HG02884 (cell line): Measurements from ENCODE around the gene SLC9A1.

ENCODE experiments used
- ATAC-seq: cut with Tn5 transposase; IDR thresholded peaks from one replicate; pipeline ENCODE4 v1.9.1; 2021; ENCODE audit warnings: mild to moderate bottlenecking, moderate library complexity; ENCODE audit not compliant: unreplicated experiment

The SLC9A1 gene

DNA sequence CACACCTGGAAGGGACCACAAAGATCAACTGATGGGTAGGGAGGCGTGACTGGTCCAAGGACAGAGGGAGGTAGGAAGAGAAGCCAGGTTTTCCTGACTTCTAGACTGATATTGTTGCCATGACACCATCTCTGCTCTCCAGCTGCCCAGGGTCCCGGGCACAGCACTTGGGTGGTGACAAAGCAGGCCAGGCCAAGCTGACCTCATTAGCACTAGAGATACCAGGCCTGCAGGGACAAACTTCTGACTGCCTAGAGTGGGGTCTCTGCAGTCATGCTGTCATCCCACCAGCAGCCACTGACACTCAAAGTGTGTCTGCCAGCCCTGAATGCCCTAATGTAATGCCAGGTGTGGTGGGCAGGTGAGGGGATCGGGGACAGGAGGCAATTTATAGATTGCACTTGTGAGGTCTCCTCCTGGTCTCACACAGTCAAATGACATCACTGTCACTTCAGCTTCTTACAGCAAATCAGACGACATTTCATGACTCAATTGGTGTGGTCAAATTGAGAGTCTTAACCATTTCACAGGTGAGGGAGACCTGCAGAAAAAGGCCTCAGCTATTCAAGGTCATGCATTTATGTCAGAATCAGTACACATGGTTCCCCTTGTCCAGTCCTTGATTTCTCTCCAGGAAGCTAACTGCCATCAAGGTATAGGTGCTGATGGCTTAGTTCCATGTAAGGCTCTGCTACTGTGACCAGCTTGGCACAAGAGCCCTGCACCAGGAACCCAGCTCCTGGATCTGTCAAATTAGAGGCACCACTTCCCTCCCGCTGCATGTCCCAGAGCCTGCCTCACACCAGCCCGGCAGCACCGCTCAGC is 2.7 kb downstream of the SLC9A1 start:
- ATAC-seq: no peak

DNA sequence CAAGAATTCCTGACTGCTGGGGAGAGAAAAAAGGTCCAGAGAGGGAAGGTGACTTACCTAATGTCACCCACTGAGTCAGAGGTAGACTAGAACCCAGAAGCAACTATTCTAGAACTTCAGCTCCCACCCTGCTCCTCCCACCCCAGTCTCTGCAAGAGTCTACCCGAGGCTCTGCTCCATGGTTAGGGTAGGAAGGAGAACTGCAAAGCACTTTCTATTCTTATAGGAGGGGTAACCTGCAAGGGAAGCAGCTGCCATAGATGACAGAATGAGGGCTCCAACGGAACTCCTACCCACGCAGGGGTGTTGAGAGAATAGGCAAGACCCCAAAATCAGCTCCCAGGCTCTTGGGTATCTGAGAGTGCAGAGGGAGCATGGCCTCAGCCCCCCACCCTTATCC is 4.3 kb downstream of the SLC9A1 start:
- no peak for ATAC-seq

DNA sequence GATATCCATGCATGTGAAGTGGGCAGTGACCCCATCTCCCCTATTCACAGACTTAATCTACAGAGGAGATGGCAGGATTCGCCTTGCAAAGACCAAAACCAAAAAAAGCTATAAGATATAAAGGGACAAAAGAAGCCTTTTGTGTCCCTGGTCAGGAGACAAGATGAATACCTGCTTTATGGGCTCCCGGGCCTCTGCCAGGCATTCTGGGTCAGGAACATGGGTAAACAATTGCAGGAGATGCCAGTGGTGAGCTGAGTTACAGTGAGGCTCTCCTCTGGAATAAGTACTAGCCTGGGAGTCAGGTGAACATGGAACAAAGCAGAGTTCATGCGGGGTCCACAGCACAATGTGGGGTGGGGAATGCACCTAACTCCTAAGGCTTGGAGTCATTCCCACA is 4.7 kb downstream of the SLC9A1 start:
- ATAC-seq: no peak

DNA sequence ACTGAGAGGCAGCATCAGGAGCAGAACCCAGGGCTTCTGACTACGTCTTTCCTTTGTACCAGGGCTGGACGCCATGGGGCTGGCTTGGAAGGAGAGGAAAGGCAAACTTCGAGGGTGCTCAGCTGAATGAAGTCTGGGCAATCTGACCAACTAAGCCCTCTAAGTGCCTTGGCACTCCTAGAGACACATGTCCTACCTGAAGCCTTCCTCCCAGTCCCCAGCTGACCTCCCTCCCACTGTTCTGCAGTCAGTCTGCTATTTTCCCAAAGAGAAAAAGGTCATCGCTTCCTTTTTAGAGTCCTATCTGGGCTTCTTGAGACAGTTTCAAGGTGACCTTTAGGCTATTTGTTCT is 5.2 kb downstream of the SLC9A1 start:
- ATAC-seq: no peak

DNA sequence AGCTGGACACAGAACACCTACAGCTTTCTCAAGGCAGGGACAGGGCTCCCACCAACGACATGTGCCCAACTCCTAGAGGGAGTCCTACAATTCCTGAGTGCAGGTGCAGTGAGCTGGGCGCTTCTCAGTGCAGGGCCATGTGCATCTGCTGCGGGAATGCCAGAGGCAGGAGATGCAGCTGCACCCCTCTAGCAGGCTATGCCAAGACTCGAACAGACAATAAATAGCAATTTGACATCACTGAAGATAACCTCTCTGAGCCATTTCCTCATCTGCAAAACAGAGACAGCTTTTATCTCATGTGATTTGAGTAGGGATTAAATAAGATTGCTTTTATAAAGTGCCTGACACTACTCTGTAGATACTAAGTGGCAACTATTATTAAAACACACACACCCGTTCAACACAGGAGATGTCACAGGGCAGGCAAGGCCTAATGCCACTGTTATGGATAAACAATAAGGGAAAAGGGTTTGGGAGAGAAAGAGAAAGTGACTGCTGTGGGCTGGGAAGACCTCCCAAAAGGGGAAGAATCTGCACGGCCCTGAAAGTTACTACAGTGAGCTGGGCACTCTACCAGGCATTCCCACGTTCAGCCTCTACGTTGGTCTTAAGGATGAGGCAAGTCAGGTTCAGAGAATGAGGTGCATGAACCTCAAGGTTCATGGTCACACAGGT is 5.7 kb downstream of the SLC9A1 start:
- no peak for ATAC-seq

DNA sequence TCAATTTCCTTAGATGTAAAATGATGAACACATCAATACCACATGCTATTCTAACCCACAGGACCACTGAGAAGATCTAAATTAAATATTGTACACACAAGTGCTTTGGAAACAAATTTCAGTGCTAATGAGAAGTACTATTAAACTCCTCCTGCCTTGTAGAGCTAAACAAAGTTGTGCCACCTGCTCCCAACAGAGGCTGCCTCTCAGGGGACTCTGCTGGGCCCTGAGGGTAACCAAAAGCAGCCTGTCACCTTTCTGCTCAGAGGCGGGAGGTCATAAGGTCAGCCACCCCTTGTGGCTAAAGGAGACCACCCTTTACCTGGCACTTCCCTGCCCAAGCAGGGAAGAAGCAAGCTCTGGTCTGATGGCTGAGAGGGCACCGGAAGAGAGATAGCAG is 6.3 kb downstream of the SLC9A1 start:
- ATAC-seq: no peak

DNA sequence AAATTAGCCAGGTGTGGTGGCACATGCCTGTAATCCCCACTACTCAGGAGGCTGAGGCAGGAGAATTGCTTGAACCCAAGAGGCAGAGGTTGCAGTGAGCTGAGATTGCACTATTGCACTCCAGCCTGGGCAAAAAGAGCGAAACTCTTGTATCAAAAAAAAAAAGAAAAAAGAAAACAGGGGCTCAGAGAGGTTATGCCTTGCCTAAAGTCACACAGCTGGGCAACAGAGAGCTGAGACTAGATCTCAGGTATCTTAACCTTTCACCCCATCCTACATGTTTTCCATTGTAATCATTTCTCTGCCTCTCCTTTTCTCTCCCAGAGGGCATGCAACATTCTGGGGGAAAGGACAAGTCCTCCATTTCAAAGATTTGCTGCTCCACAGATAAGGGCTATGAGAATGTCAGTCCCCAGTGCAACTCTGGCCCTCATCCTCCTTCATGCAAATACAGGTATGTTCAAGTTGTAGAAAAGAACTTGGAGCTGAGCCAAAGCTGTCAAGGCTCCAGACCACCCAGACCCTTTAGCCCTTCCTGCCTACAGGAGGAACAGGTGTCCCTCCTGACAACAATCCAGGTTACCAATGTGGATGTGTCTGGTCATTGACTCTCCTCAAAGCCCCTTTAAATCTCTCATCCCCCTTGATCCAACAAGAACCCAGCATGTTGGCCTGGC is 6.9 kb downstream of the SLC9A1 start:
- no peak for ATAC-seq

DNA sequence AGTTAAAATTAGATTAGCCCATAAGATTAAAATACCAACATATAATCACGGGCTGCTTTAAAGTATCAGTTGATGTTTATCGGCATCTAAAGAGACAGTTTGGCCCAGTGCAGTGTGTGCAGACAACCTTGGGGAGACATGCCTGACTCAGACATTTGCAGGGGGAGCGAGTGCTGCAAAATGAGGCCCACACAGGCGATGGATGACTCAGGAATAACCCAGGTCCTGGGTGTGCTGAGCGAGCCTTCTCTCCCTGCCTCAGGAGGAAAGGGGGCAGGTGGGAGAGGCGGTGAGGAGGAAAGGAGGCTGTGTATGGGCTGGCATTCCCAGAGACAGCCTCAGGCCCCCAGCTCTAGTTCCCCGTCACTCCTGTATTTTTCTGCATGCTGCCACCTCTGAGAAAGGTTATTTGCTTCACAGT is 9.0 kb downstream of the SLC9A1 start:
- no peak for ATAC-seq

DNA sequence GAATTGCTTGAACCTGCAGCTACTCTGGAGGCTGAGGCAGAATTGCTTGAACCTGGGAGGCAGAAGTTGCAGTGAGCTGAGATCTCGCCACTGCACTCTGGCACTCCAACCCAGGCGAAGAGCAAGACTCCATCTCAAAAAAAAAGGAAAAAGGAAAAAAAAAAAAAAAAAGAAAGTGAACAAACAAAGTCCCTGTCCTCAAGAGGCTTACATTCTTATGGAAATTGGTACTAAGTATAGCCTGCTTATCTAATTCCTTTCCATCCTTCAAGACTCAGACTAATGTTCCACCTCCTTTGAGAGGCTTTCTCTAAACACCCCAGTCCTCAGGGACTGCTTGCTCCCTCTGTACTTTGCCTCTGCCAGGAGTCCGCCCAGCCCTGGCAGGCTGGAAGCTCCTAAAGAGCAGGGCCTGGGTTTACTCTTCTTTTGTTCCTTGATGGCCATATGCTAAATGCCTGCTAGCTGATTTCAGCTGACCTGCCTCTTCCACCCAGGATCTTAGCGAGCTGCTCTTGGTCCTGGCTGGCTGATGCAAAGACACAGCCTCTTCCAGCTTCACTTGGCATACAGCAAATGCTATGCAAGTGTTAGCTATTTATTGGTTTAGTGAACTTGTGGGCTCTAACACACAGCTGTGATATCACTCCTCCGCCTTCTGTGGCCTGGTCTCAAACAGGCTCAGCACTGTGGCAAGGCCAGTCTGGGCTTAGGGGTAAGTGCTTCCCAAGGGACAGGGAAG is 9.8 kb downstream of the SLC9A1 start:
- ATAC-seq: no peak

DNA sequence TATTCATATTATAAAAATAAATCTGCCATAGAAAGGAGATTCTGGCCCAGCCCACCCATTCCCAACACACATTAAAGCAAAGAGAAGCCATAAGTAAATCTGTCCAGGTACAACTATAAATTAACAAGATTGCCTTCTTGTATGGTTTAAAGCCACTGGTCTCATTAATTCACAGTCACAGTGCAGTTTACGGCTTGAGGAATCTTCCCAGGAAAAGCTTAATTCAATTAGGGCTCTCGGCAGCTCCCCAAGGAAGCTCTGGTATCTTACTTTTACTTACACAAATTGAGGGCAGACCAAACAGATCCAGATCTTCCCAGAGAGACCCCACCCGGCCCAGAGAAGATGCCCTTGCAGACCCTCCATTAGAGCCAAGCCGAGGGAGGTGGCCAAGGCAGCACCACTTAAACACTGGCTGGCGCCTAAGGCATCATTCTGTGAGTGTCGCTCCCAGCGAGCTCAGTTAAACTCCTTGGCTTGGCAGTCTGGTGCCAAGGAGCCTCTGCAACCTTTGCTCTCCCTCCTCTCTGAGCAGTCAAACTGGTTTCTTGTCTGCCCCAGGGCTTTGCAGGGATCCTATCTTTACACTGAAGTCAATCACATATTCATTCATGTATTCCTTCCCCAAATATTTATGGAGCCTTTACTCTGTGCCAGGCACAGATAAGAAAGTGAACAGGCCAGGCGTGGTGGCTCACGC is 10.7 kb downstream of the SLC9A1 start:
- ATAC-seq: no peak

DNA sequence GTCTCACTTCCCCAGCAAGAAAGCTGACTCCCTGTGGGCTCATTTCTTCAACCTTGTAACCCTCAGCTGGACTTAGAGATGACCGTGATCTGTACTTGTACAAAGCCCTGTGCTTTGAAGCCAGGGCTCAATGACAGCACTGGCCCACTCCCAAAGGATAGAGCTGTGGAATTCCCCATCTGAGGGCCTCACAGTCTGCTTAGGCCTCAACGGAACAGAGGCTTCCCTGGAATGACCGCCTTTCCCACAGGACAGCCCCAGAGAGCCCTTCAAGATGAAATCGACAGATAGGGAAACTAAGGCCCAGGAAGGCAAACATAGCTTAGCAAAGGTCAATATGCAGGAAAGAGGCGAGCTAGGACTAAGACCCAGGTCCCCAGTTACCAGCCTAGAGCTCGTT is 11.5 kb downstream of the SLC9A1 start:
- no peak for ATAC-seq

DNA sequence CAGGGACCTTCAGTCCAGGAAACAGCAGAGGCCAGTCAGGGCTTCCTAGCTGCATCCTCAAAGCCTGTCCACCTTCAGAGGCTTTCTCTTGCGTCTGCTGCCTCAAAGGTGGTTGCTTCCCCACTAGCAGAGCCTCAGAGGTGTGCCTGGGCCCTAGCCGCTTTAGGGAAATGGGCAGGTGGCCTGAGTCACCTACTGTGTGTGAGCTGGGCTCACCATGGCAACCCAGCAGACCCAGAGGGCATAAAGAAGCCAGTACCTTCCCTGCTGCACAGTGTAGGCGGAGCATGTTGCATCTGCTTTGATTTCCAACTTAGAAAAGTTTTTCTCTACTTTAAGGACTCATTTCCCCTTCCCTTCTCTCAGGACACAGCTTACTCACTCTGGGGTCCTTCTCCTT is 12.5 kb downstream of the SLC9A1 start:
- ATAC-seq: no peak

DNA sequence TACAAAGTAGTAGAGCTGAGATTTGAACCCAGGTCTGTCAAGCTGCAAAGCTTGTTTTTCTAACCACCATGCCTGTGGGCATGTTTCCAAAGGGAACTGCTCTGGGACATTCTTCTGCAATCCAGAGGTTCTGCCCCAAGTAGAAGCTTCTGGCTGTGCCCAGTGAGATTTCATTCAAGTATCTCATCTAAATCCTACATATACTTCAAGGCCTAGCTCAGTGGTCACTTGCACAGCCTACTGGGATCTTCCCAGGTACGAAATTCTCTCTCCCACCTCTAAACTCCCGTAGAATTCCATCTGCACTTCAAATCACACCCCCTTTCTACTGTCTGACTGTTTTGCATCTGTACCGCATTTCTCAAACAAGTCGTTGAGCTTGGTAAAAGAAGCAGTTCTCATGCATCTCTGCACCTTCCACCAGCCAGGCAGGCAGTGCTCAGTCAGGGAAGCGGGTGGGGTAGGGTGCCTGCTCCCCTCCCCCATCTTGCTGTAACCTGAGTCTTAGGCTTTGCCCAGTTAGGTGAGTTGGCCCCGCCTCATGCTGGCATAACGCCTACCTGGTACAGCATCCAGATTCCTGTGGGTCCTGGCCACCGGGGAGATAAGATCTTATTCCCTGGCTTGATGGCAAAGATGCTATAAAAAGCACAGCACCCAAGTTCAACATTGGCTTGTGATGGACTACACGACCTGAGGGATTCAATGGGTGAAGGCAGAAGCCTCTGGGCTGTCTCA is 13.5 kb downstream of the SLC9A1 start:
- ATAC-seq: no peak

DNA sequence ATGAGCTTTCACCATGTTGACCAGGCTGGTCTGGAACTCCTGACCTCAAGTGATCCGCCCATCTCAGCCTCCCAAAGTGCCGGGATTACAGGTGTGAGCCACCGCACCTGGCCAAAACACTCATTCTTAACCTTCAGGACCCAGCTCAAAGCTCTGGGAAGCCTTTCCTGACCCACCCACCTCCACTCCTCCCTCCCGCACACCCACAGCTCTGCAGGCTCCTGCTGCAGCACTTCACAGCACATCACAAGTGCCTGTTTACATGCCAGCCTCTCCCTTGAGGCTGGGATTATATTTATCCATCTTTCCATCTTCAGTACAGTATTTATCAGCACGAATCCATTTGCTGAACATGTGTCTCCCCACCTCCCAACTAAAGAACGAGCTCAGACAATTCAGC is 14.9 kb downstream of the SLC9A1 start:
- no peak for ATAC-seq

DNA sequence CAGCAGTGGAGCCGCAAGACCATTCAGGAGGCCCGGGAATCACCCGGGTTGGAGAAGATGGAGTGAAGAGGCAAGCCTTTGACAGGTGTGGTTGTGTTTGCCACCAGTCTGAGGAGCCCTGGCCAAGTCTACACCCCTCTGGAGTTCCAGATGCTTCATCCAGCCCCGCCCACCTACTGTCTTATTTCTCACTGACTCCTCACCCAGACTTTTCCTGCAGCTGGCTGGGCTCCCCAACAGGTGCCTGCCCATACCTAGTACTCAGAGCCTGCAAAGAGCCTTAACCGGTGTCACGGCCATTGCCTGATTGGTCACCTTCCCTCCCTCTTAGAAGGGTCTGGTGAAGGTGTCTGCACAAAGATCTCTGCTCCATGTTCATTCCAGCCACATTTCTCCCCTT is 16.0 kb downstream of the SLC9A1 start:
- ATAC-seq: no peak

DNA sequence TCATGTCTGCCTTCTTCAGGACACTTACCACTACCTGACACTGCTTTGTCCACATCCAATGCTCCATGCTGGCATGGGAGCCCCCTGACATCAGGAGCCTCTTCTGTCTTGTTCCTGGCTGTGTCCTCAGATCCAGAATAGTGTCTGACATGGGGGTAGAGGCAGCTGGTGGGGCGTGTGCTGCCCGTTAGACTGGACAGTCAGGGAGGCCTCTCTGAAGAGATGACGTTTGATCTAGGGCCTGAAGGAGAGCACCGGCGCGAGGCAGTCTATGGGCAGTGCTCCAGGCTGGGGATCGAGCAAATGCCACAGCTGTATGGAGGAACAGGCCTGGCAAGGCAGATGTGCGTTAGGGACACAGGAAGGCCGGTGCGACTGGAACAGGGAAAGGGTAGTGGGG is 16.6 kb downstream of the SLC9A1 start:
- no peak for ATAC-seq

DNA sequence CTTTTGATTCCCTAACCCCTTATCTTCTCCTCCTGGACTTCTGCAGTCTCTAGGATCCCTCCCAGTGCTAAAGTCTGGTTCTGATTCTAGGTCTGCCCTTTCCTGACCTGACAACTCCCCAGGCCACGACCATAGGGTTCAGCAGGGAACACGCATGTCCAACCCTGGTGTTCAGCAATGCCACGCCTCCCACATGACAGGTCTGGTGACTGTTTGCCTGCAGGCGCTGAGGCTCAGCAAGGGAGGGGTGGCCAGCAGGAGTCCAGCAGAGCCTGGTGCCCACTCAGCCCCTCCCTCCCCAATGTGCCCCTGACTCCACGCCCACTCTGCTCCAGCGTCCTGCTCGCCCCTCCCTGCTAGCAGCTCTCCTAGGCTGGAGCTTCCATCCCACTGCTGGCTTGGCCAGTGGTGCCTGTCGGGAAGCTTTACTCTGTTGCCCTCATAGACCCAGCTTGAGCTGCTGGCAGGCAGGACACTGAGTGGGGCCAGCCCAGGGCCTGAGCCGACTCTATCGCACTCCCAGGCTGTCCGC is 17.3 kb downstream of the SLC9A1 start:
- ATAC-seq: no peak

DNA sequence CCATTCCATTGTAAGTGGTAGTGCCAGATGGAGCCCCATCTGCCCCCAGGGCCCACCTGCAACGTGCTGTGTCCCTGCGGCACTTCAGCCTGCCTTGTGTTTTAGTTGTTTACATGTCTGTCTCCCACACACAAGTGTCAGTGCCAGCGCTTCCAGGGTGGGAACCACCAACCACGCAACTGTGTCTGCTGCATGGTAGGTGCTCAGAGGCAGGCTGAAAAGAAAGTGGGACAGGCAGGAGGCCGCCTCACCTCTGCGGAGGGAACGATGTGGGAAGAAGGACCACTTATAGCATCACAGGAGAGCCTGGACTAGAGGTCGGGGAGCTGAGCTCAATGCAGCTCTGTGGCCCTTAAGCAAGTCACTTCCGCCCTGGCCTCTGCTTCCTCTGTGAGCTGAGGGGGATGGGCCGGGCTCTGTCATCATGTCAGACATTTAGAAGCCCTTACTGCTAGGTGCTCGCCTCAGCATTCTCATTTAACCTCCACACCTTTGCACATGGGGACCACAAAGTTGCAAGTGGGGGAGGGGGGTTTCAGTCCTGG is 17.9 kb downstream of the SLC9A1 start:
- ATAC-seq: no peak

DNA sequence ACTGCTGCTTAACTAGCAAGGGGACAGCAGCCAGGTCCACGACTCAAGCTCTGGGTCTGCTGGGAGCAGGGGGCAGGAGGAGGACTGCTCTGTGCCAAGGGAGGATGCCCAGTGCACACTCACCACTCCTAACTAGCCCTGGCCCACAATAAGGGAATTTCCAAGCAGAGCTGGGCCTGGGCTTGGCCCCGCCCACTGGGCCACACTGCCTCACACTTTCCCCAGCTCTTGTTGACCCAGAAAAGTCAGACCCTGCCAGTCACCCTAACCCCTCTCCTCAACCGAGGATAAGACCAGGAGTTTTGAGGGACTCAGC is 18.7 kb downstream of the SLC9A1 start:
- ATAC-seq: no peak
